HAP-1 (cell line): ENCODE measurements around the gene ADD3.

Source experiments
- DNase-seq, 2 experiments: peaks; one replicate each; pipeline ENCODE4 v3.0.0-alpha.2; 2016 to 2020; ENCODE audit warnings: low spot score in 2 of 2
- H3K27me3 ChIP-seq: fragments of 250-450 bp; sonication (Bioruptor Pico); 2 replicates; pipeline ENCODE4 v1.5.1; 2020; ENCODE audit warnings: low read depth, mild to moderate bottlenecking, moderate library complexity
- H3K36me3 ChIP-seq: fragments of 250-450 bp; sonication (Bioruptor Pico); replicated peaks from 2 replicates; pipeline ENCODE4 v1.5.1; 2020; ENCODE audit warnings: mild to moderate bottlenecking
- H3K4me1 ChIP-seq: fragments of 250-450 bp; sonication (Bioruptor Pico); 2 replicates; pipeline ENCODE4 v1.5.1; 2020; ENCODE audit warnings: mild to moderate bottlenecking
- H3K4me3 ChIP-seq: fragments of 250-450 bp; sonication (Bioruptor Pico); 2 replicates; pipeline ENCODE4 v1.5.1; 2020; ENCODE audit warnings: mild to moderate bottlenecking, moderate library complexity
- H3K9me3 ChIP-seq: fragments of 250-450 bp; sonication (Bioruptor Pico); 2 replicates; pipeline ENCODE4 v1.5.1; 2020; ENCODE audit warnings: mild to moderate bottlenecking, moderate library complexity
- in situ Hi-C: fragments of 300-500 bp; cut with MboI; formaldehyde crosslinking; loops from 3 replicates; pipeline ENCODE4 v1.14.3; 2020; ENCODE audit warnings: low sequenced_read_pairs, inconsistent platforms, mixed read lengths

Gene ADD3

DNA sequence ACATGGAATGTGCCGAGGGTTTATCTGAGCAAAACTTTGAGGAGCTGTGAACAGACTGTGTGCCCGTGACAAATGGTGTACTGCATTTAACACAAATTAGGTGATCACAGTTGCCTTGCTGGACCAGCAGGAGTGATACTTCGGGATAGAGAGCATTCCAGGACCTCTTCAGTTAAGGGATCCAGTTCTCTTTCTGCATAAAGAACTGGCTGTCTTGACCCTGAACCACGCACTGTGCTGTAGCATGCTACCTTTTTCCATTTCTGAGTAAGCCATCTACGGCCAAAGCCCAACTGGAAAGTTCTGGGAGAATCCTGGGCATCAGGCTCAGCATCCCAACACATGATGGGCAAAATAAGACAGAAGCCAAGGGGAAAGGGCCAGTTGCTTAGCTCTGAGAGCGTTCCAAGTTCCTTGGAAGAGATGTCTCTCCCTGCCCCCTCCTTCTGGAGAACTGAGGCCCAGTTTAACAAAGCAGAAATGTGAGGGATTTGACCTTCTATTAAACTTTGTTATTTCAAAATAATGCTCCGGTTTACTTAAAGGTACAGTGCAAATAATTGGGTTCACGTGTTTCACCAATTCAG is 37.9 kb upstream of the ADD3 start:
- DNase-seq = no peak
- Histone ChIP-seq H3K27me3 (no peaks in the 10 kb centered on the region; the same call in 1 of the 2 replicates), H3K4me3 (no peak overlapping the region), H3K4me1 (no peaks in the 10 kb centered on the region), H3K36me3 (no peaks in the 10 kb centered on the region), H3K9me3 (no peaks in the 10 kb centered on the region)
- in situ Hi-C loops = no loop called here

DNA sequence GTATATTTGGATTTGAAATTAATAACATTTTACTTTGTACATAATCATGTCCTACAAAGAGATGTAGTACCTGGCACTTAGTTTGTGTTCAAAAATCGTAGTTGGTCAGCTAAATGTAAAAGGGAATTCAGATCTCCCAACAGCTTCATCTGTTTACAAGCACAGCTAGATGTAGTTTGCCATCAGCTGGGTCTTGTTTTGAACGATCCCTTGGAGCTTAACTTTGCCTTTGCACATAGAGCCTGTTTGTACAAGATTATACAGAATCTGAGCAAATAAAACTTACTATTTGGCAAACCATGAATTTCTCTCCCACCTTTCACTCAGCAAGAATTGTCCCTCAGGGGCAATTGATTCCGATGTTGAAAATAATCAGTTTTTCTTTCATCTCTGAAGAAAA is 36.1 kb upstream of the ADD3 start:
- in situ Hi-C loops = no loop called here
- Histone ChIP-seq H3K36me3 (no peaks in the 10 kb centered on the region), H3K4me3 (no peak overlapping the region), H3K4me1 (no peaks in the 10 kb centered on the region), H3K9me3 (no peaks in the 10 kb centered on the region), H3K27me3 (no peaks in the 10 kb centered on the region; the same call in 1 of the 2 replicates)
- no peak for DNase-seq

DNA sequence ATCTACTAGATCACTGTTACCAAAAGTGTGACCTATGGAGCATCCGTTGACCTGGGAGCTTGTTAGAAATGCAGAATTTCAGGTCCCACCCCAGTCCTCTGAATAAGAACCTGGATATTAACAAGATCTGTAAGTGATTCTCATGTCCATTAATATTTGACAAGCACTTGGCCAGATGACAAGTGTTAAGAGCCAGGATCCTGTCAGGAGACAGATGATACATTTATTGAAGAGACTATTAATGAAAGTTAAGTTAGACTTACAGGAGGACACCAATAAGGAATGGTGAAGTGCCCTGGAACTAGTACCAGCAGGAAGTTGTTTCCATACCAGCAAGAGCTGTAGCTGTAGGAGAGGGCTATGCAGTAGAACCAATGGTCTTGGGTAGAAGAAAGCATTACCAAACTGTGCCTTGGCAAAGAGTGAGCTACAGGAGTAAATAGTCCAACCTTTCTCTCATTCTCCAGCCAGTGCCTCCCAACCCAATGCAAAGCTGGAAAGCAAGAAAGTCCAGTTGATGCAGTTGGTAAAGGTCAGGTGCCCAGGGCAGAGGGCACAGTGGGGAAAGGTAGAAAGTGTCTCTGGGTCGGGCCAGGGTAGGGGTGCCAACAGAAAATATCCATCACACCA is 35.3 kb upstream of the ADD3 start:
- Histone ChIP-seq H3K9me3 (no peaks in the 10 kb centered on the region), H3K4me3 (no peak overlapping the region), H3K4me1 (no peaks in the 10 kb centered on the region), H3K36me3 (no peaks in the 10 kb centered on the region), H3K27me3 (no peaks in the 10 kb centered on the region; the same call in 1 of the 2 replicates)
- in situ Hi-C loops = no loop called here
- DNase-seq = no peak

DNA sequence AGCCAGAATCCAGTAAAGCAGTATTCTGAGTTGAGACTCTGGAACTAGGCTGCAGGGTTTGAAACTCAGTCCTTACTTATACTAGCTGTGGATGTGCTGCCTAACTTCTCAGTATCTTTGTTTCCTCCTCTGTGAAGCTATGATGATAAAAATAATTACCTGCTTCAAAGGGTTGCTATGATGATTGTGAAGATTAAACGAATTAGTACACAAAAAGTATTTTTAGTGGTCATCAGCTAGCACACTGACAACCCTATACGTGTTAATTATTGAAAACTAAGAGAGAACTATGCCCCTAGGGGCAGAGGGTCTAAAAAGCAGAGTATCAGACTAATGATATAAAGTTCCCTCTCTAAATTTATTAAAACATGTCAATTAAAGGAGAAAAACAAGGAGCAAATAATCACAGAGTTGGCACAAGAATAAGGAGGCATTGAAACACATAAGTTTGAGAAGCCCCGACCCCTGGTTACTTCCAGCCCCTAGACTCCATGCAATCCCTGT is 34.4 kb upstream of the ADD3 start:
- Histone ChIP-seq H3K4me3 (no peak overlapping the region), H3K36me3 (no peaks in the 10 kb centered on the region), H3K9me3 (no peaks in the 10 kb centered on the region), H3K27me3 (no peaks in the 10 kb centered on the region; the same call in 1 of the 2 replicates), H3K4me1 (no peaks in the 10 kb centered on the region)
- DNase-seq = no peak
- in situ Hi-C loops = no loop called here

DNA sequence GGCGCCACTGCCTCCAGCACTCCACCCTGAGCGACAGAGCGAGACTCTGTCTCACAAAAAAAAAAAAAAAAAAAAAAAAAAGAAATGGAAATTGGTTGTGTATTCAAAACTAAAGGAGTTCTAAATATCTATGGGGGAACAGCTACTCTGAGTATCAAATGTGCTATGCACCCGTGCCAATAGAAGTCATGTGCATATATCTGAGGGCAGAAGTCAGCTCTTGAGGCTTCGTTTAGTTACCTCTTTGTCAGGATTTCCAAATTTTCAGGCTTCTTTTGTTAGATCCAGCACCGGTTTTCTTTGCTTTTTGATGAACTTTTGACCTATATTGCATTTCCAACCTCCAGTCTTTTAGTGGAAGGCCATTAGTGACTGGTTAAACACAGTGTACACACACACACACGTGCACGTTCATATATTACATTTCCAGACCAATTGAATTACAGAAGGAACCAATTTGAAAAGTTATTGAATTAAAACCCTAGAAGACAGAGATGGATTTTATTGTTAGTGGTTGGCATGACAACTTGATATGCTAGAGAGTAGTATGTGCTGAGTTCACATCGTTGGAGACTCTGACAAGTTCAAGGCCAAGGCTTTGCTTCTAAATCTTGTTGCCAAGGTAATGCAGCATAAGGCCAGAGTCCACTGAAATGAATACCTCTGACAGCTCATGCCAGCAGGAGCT is 33.1 kb upstream of the ADD3 start:
- no peaks in the 10 kb centered on the region for H3K36me3 ChIP-seq
- no peak overlapping the region for H3K4me3 ChIP-seq
- DNase-seq = no peak
- no peaks in the 10 kb centered on the region; the same call in 1 of the 2 replicates for H3K27me3 ChIP-seq
- H3K4me1 ChIP-seq = peaks cover 3% of the 10 kb centered on the region; the same call in 1 of the 2 replicates
- no peaks in the 10 kb centered on the region for H3K9me3 ChIP-seq
- in situ Hi-C loops = no loop called here

DNA sequence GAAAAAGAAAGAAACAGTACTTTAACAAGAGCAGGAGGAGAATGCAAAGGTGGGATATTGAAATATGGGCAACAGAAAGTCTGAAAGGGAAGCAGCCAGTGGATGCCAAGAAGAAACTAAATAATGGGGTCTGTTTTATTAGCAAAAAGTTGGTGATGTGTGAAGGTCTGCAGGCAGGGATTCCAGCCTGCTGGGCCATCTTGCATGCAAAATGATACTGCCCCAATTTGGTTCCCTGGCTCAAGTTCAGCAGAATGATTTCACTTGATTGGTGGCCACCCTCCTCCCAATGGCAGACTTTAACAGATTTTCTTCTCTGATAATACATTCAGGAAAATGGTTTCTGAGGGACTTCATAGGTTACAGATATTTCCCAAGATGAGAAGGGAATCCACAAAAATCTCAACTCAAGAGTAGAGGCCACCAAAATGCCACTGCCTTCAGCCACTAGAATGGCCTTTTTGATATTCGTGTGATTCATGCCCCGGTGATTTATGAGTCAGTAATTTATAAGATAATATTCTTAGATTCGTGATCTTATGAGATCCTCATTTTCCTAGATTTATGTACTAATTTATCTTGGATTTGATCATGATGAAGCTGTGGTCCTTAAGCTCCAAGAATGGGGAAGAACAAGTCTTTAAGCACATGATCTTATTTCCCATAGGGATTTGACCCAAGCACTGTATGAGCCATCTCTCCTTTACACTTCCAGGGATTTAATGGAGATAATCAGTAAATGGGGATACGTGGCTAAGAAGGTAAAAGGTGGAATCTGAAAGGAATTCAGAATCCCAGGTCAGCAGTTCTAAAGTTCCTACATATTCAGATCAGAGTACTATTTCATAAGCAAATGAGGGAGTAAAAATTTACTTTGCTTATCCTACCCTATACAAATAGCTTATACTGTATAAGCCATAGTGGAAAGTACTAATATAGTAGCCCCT is 32.3 kb upstream of the ADD3 start:
- H3K27me3 ChIP-seq = no peaks in the 10 kb centered on the region; the same call in 1 of the 2 replicates
- H3K9me3 ChIP-seq = no peaks in the 10 kb centered on the region
- no peak overlapping the region for H3K4me3 ChIP-seq
- H3K36me3 ChIP-seq = no peaks in the 10 kb centered on the region
- peaks cover 3% of the 10 kb centered on the region; the same call in 1 of the 2 replicates for H3K4me1 ChIP-seq
- DNase-seq = no peak
- in situ Hi-C loops = no loop called here

DNA sequence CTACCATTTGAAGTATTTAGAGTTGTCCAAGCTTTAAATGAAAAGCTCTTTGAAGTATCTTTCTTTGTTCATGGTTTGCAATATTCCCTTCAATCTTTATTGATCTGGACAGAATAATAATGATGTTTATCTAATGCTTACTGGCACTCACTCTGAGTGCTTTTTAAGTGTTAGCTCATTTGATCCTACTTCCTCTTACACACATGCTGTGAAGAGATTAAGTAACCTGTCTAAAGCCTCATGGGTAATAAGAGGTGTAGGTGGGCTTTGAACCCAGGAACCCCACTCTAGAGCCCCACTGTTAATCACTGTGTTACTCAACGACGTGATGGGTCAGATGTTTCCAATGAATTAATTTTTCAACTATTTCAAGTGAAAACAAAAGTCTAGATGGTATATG is 31.1 kb upstream of the ADD3 start:
- in situ Hi-C loops = no loop called here
- no peak for DNase-seq
- Histone ChIP-seq H3K9me3 (no peaks in the 10 kb centered on the region), H3K27me3 (no peaks in the 10 kb centered on the region; the same call in 1 of the 2 replicates), H3K36me3 (no peaks in the 10 kb centered on the region), H3K4me3 (no peak overlapping the region), H3K4me1 (peaks cover 3% of the 10 kb centered on the region; the same call in 1 of the 2 replicates)

DNA sequence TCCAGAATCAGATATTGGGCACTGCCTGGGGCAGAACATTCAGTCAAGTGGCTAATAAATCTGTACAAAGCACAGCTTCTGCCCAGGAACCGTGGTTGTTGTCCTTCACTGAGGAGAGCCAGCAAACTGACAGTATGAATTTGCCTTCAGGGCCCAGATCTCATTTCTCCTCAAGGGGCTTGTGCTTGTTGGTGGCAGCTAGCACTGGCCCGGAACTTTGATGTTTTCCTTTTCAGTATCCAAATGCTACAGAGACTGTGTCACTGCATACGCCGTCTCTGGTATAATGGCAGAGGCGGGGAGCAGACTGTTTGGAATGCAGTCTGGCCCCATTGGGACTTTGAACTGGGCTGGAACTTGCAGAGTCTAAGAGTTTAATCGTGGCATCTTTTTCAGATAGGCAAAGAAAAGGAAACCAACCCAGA is 30.4 kb upstream of the ADD3 start:
- Histone ChIP-seq H3K36me3 (no peaks in the 10 kb centered on the region), H3K4me3 (no peak overlapping the region), H3K9me3 (no peaks in the 10 kb centered on the region), H3K4me1 (peaks cover 3% of the 10 kb centered on the region; the same call in 1 of the 2 replicates), H3K27me3 (no peaks in the 10 kb centered on the region; the same call in 1 of the 2 replicates)
- in situ Hi-C loops = no loop called here
- no peak for DNase-seq

DNA sequence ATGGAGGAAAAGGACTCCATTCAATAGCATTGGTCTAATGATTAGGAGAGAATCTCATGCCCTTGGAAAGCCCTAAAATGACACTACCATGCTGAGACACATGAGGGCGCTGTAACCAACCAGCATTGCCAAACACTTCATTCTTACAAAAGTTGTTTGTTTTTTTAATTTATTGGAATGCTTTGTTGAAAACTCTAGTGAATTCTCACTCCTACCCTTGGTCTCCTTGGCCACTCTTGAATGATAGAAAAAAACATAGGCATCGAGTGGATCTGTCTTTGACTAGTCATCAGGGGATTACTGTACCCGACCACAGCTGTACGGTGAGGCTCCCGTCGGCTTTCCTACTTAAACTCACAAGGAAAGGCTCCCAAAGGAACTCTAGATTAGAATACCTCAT is 29.3 kb upstream of the ADD3 start:
- H3K9me3 ChIP-seq = no peaks in the 10 kb centered on the region
- in situ Hi-C loops = no loop called here
- H3K4me1 ChIP-seq = peaks cover 3% of the 10 kb centered on the region; the same call in 1 of the 2 replicates
- no peak overlapping the region for H3K4me3 ChIP-seq
- no peaks in the 10 kb centered on the region for H3K27me3 ChIP-seq
- H3K36me3 ChIP-seq = no peaks in the 10 kb centered on the region
- DNase-seq = peak; percentile 28 to 80

DNA sequence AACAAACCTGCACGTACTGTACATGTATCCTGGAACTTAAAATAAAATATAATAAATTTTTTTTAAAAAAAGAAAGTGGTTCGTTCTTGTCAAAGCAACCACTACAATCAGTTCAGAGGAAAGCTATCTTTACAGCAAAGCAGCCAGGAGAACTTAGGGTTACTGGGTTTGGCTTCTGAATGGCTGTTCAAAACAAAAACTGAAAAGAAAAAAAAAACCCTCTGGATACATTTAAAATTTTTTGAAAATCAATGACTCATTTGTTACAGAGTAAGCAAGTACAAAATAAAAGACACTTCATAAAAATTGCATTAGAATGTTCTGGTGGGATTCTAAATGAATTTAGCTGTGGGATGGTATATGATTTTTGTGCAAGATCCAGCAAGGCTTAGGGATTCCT is 28.6 kb upstream of the ADD3 start:
- DNase-seq = no peak
- no peaks in the 10 kb centered on the region for H3K27me3 ChIP-seq
- no peaks in the 10 kb centered on the region for H3K9me3 ChIP-seq
- peaks cover 3% of the 10 kb centered on the region; the same call in 1 of the 2 replicates for H3K4me1 ChIP-seq
- in situ Hi-C loops = no loop called here
- no peaks in the 10 kb centered on the region for H3K36me3 ChIP-seq
- no peak overlapping the region for H3K4me3 ChIP-seq

DNA sequence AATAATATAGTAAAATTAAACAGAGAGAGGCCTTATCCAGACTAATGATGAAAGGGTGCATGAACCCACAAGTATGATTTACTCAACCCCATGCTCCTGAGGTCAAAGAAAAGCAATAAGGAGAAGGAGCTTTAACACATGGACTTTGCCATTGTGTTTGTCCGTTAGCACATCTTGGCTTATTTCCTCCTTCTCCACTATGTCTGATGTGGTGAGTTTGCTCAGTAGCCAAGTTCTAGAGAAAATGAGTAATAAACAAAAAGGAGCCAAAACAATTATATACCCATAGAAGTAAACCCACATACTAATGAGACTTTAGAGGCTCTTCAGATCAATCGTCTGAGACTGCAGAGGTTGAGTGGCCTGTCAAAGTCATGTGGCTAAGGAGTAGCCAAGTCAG is 26.1 kb upstream of the ADD3 start:
- Histone ChIP-seq H3K36me3 (no peaks in the 10 kb centered on the region), H3K27me3 (no peaks in the 10 kb centered on the region), H3K4me3 (no peak overlapping the region), H3K9me3 (no peaks in the 10 kb centered on the region), H3K4me1 (peaks cover 3% of the 10 kb centered on the region; the same call in 1 of the 2 replicates)
- DNase-seq = no peak
- in situ Hi-C loops = no loop called here

DNA sequence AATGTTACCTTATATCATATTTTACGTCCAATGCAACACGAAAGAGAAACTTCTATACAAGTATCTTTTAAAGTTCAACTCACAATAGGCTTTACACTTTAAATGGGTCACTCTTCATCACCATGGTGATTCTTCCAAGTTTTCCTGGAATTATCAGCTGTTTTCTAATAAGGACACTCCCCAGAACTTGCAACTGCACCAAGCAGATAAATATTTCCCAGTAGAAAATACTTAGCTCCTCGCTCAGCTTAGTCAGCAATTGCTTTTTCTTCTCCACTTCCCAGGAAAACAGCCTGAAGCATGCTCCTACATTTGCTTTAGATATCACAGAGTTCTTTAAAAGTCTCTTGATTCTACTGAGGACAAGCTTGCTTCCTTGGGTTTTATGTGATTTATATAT is 25.7 kb upstream of the ADD3 start:
- no peaks in the 10 kb centered on the region for H3K9me3 ChIP-seq
- in situ Hi-C loops = no loop called here
- no peak for DNase-seq
- H3K4me3 ChIP-seq = no peak overlapping the region
- no peaks in the 10 kb centered on the region for H3K27me3 ChIP-seq
- H3K36me3 ChIP-seq = no peaks in the 10 kb centered on the region
- H3K4me1 ChIP-seq = peaks cover 3% of the 10 kb centered on the region; the same call in 1 of the 2 replicates

DNA sequence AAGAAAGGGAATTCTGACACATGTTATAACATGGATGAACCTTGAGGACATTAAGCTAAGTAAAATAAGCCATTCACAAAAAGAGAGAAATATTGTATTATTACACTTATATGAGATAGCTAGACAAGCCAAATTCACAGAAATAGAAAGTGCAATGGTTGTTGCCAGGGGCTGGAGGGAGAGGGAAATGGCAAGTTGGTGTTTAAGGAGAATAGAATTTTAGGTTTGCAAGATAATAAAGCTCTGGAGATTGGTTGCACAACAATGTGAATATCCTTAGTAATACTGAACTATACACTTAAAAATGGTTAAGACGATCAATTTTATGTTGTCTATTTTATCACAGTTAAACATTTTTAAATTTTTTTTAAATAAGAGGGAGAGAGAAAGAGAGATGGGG is 25.0 kb upstream of the ADD3 start:
- in situ Hi-C loops = no loop called here
- H3K9me3 ChIP-seq = no peaks in the 10 kb centered on the region
- no peak for DNase-seq
- H3K4me3 ChIP-seq = no peak overlapping the region
- no peaks in the 10 kb centered on the region for H3K36me3 ChIP-seq
- H3K4me1 ChIP-seq = peaks cover 3% of the 10 kb centered on the region; the same call in 1 of the 2 replicates
- no peaks in the 10 kb centered on the region for H3K27me3 ChIP-seq
